Activated CD4-positive, alpha-beta T cell treated with anti-CD3 and anti-CD28 coated beads, Interleukin-2, amount 50 U/mL, for 24 hours (primary cell): ENCODE measurements around the gene ANP32E.
"Not testable (repeated sequence)": the region's sequence is repeated elsewhere in the genome, so short reads cannot be mapped to it uniquely, and the experiment has no call there.

ENCODE experiments used
- DNase-seq, 2 donors: peaks; one replicate each; pipeline ENCODE4 v3.0.0-alpha.2; 2020; ENCODE audit warnings: low read depth in 1 of 2, low spot score in 1 of 2

Gene ANP32E

GRCh38 chr1:150214099-150214756 lies 21.7 kb downstream of the ANP32E start:
- DNase-seq, result not testable (repeated sequence)

- DNase-seq, result peak; percentile 67 to 85
Measured at GRCh38 chr1:150213170-150214098, 22.5 kb downstream of the ANP32E start.

GRCh38 chr1:150212070-150212469 lies 23.8 kb downstream of the ANP32E start:
- no peak for DNase-seq

- no peak for DNase-seq
Measured at GRCh38 chr1:150210706-150211105, 25.2 kb downstream of the ANP32E start.

- no peak for DNase-seq
Measured at GRCh38 chr1:150210091-150210490, 25.8 kb downstream of the ANP32E start.

- DNase-seq, result not testable (repeated sequence)
Measured at GRCh38 chr1:150208460-150208859, 27.5 kb downstream of the ANP32E start.

- DNase-seq, result no peak
Measured at GRCh38 chr1:150207281-150207971, 28.5 kb downstream of the ANP32E start.

- no peak for DNase-seq
Measured at GRCh38 chr1:150196417-150196816, 39.5 kb downstream of the ANP32E start.

- no peak for DNase-seq
Measured at GRCh38 chr1:150194381-150195031, 41.4 kb downstream of the ANP32E start.

GRCh38 chr1:150192012-150192411 lies 43.9 kb downstream of the ANP32E start:
- DNase-seq, result no peak

- DNase-seq, result no peak
Measured at GRCh38 chr1:150187560-150187931, 48.4 kb downstream of the ANP32E start.

GRCh38 chr1:150186789-150187559 lies 48.9 kb downstream of the ANP32E start:
- peak in 1 of 2 donors; percentile 22 for DNase-seq

- not testable (repeated sequence) for DNase-seq
Measured at GRCh38 chr1:150186438-150186788, 49.5 kb downstream of the ANP32E start.

- no peak for DNase-seq
Measured at GRCh38 chr1:150185481-150185880, 50.4 kb downstream of the ANP32E start.

GRCh38 chr1:150183061-150183460 lies 52.9 kb downstream of the ANP32E start:
- DNase-seq, result no peak

- DNase-seq, result no peak
Measured at GRCh38 chr1:150182247-150182646, 53.7 kb downstream of the ANP32E start.

GRCh38 chr1:150180474-150180873 lies 55.4 kb downstream of the ANP32E start:
- no peak for DNase-seq

GRCh38 chr1:150179867-150180266 lies 56.0 kb downstream of the ANP32E start:
- DNase-seq, result no peak

- no peak for DNase-seq
Measured at GRCh38 chr1:150178548-150178947, 57.4 kb downstream of the ANP32E start.

- no peak for DNase-seq
Measured at GRCh38 chr1:150176593-150176992, 59.3 kb downstream of the ANP32E start.
